K562 (cell line): ENCODE data around the gene KCNH2. TPM values are rescaled to one million over a fixed set of nuclear protein-coding genes. Genes with fewer than 3 reads are reported as not detected.

ENCODE experiments used
- ATAC-seq: fragments of 200-7000 bp; cut with Tn5 transposase; 3 replicates; pipeline ENCODE4 v1.9.1; 2020; ENCODE audit warnings: moderate library complexity
- BruUV-seq: library from RNA; stranded (reverse); fragments of 400-500 nt; replicated peaks from 2 replicates; lab custom pipeline; 2021; lab: Mats Ljungman, UMichigan
- CTCF ChIA-PET: fragments of 300-600 bp; formaldehyde crosslinking; extraction: SDS; loops from one replicate; lab custom pipeline; 2021; ENCODE audit warnings: low intra/inter-chr PET ratio; lab: Yijun Ruan, JAX
- POLR2A ChIA-PET: fragments of 300-600, 350-650 bp; sonication (Branson Sonifier 250); formaldehyde crosslinking; extraction: SDS; loops from one replicate; lab custom pipeline; 2021; ENCODE audit warnings: antibody characterized with exemption, inconsistent platforms; lab: Yijun Ruan, JAX
- DNase-seq, 4 experiments: peaks; one replicate each; pipeline versions ENCODE4 v3.0.0 to v3.0.0-alpha.2; 2011 to 2018; ENCODE audit warnings: low spot score in 3 of 4, mixed read lengths in 3 of 4; ENCODE audit errors: extremely low read depth in 1 of 4
- FAIRE-seq: peaks from 2 replicates; lab custom pipeline; 2011; peaks lifted over from hg19 to GRCh38; lab: Jason Lieb, UNC
- H2AFZ ChIP-seq: 2 replicates; pipeline ENCODE4 v1.6.0; 2011; ENCODE audit warnings: low read depth, low read length, control low read depth, inconsistent platforms
- H3K27ac ChIP-seq: fragments of 200-600 bp; 3 replicates; pipeline ENCODE4 v1.8.0; 2011; ENCODE audit warnings: low read depth, mild to moderate bottlenecking, control low read depth, inconsistent platforms, low read length, moderate library complexity, mixed read lengths; ENCODE audit errors: extremely low read depth
- H3K27me3 ChIP-seq, 2 experiments: fragments of 300-600 bp in 1 of 2; 2 replicates in 1 of 2; 3 replicates in 1 of 2; pipeline versions ENCODE4 v1.6.0 to v1.8.0; 2011; ENCODE audit warnings: inconsistent platforms in 2 of 2, low read length in 2 of 2, mild to moderate bottlenecking in 1 of 2, mixed read lengths in 1 of 2, moderate library complexity in 1 of 2; ENCODE audit not compliant: control insufficient read depth in 2 of 2, insufficient read depth in 2 of 2
- H3K36me3 ChIP-seq: fragments of 300-600 bp; 3 replicates; pipeline ENCODE4 v1.8.0; 2011; ENCODE audit warnings: mild to moderate bottlenecking, low read length, inconsistent platforms; ENCODE audit not compliant: control insufficient read depth, insufficient read depth
- H3K4me1 ChIP-seq, 2 experiments: fragments of 200-600 bp in 1 of 2; replicated peaks in 1 of 2; 2 replicates in 1 of 2; 3 replicates in 1 of 2; pipeline versions ENCODE4 v1.5.1 to v1.8.0; 2011; ENCODE audit warnings: inconsistent platforms in 2 of 2, low read length in 2 of 2, mild to moderate bottlenecking in 1 of 2, mixed read lengths in 1 of 2, moderate library complexity in 1 of 2; ENCODE audit not compliant: control insufficient read depth in 2 of 2, insufficient read depth in 2 of 2
- H3K4me2 ChIP-seq: 2 replicates; pipeline ENCODE4 v1.6.1; 2011; ENCODE audit warnings: low read length, control low read depth, inconsistent platforms, mixed read lengths; ENCODE audit not compliant: insufficient read depth
- H3K4me3 ChIP-seq: fragments of 200-600 bp; sonication (generic), shearing (Covaris generic); 2 replicates; pipeline ENCODE4 v1.5.1; 2016; ENCODE audit warnings: control low read depth, inconsistent platforms
- H3K79me2 ChIP-seq: fragments of 200-600 bp; 3 replicates; pipeline ENCODE4 v1.8.0; 2011; ENCODE audit warnings: low read length, inconsistent platforms; ENCODE audit not compliant: control insufficient read depth, insufficient read depth
- H3K9ac ChIP-seq, 2 experiments: 2 replicates each; pipeline versions ENCODE4 v1.6.0 to v1.6.1; 2011; ENCODE audit warnings: low read depth in 2 of 2, low read length in 2 of 2, control low read depth in 1 of 2, inconsistent platforms in 1 of 2, mild to moderate bottlenecking in 1 of 2, mixed read lengths in 1 of 2; ENCODE audit not compliant: insufficient read depth in 1 of 2
- H3K9me1 ChIP-seq: one replicate; pipeline ENCODE4 v1.6.0; 2011; ENCODE audit warnings: inconsistent platforms, mild to moderate bottlenecking, low read length, moderate library complexity; ENCODE audit not compliant: control insufficient read depth, insufficient read depth
- H3K9me3 ChIP-seq: replicated peaks from 2 replicates; pipeline ENCODE4 v1.5.1; 2011; ENCODE audit warnings: low read depth, low read length, inconsistent platforms; ENCODE audit not compliant: control insufficient read depth, insufficient read depth
- H4K20me1 ChIP-seq: replicated peaks from 2 replicates; pipeline ENCODE4 v1.6.1; 2011; ENCODE audit warnings: low read length, inconsistent platforms, mixed read lengths; ENCODE audit not compliant: control insufficient read depth, insufficient read depth
- BRD9 ChIP-seq: fragments of 450-650 bp; IDR thresholded peaks from 2 replicates; pipeline ENCODE4 v1.6.1; 2018; ENCODE audit warnings: low read depth; ENCODE audit not compliant: partially characterized antibody
- CBX1 ChIP-seq: sonication (generic); IDR thresholded peaks from 2 replicates; pipeline ENCODE4 v1.6.1; 2016; ENCODE audit warnings: antibody characterized with exemption, low read depth, mild to moderate bottlenecking
- CREM ChIP-seq: IDR thresholded peaks from 2 replicates; pipeline ENCODE4 v1.6.1; 2014; ENCODE audit warnings: antibody characterized with exemption, low read depth
- ETS2 ChIP-seq: IDR thresholded peaks from 2 replicates; pipeline ENCODE4 v1.6.1; 2016; ENCODE audit warnings: borderline replicate concordance, missing genetic modification characterization, mild to moderate bottlenecking, moderate library complexity, missing compliant biosample characterization; ENCODE audit not compliant: poor library complexity, severe bottlenecking
- GTF2B ChIP-seq: IDR thresholded peaks from 2 replicates; pipeline ENCODE4 v1.6.1; 2011; ENCODE audit not compliant: insufficient read length; ENCODE audit errors: extremely low read depth
- HDAC3 ChIP-seq: fragments of 450-650 bp; IDR thresholded peaks from 2 replicates; pipeline ENCODE4 v1.6.1; 2018; ENCODE audit warnings: borderline replicate concordance, mild to moderate bottlenecking, moderate library complexity; ENCODE audit not compliant: partially characterized antibody
- KLF16 ChIP-seq: IDR thresholded peaks from 2 replicates; pipeline ENCODE4 v1.6.1; 2016; ENCODE audit warnings: antibody characterized with exemption
- MED1 ChIP-seq: sonication (generic); formaldehyde crosslinking; IDR thresholded peaks from 2 replicates; pipeline ENCODE4 v1.8.1; 2023; ENCODE audit warnings: missing genetic modification reagents, borderline replicate concordance
- NR2C1 ChIP-seq, 2 experiments: fragments of 450-650 bp; IDR thresholded peaks; 2 replicates each; pipeline ENCODE4 v1.6.1; 2017; ENCODE audit warnings: mild to moderate bottlenecking in 2 of 2, antibody characterized with exemption in 1 of 2, inconsistent platforms in 1 of 2, missing compliant biosample characterization in 1 of 2, missing genetic modification characterization in 1 of 2
- RBM39 ChIP-seq: fragments of 200-400 bp; formaldehyde crosslinking; optimal IDR thresholded peaks from 2 replicates; pipeline ENCODE3; 2018; ENCODE audit warnings: low read depth, low read length
- SMARCA5 ChIP-seq: fragments of 450-650 bp; IDR thresholded peaks from 2 replicates; pipeline ENCODE4 v1.6.1; 2016
- SMARCC2 ChIP-seq: fragments of 450-650 bp; IDR thresholded peaks from 2 replicates; pipeline ENCODE4 v1.6.1; 2017; ENCODE audit warnings: antibody characterized with exemption, moderate library complexity, mild to moderate bottlenecking, low read depth
- SNIP1 ChIP-seq: fragments of 450-650 bp; IDR thresholded peaks from 2 replicates; pipeline ENCODE4 v1.7.1; 2017; ENCODE audit warnings: low read depth, mild to moderate bottlenecking
- TCF3 ChIP-seq: sonication (generic); formaldehyde crosslinking; IDR thresholded peaks from 2 replicates; pipeline ENCODE4 v1.4.0; 2020; ENCODE audit warnings: mild to moderate bottlenecking, missing genetic modification reagents
- TFAP4 ChIP-seq: sonication (generic); formaldehyde crosslinking; IDR thresholded peaks from 2 replicates; pipeline ENCODE4 v1.8.0; 2022; ENCODE audit warnings: missing genetic modification reagents, mild to moderate bottlenecking, moderate library complexity, borderline replicate concordance
- ZKSCAN3 ChIP-seq: fragments of 250-450 bp; sonication (Bioruptor Pico); IDR thresholded peaks from 2 replicates; pipeline ENCODE4 v1.4.0; 2020
- ZNF121 ChIP-seq: sonication (generic); formaldehyde crosslinking; conservative IDR thresholded peaks from 2 replicates; pipeline ENCODE4 v1.8.0; 2022; ENCODE audit warnings: missing genetic modification reagents
- ZNF384 ChIP-seq: IDR thresholded peaks from 2 replicates; pipeline ENCODE4 v1.6.1; 2012; ENCODE audit warnings: low read depth, low read length, improper control_type of control experiment
- ZNF395 ChIP-seq: fragments of 200-800 bp; sonication (Bioruptor generic); IDR thresholded peaks from 2 replicates; pipeline ENCODE4 v1.6.1; 2017; ENCODE audit warnings: missing genetic modification characterization, missing compliant biosample characterization
- WGBS: fragments of 100-300 bp; shearing (Covaris generic); methylation state at CpG from one replicate; pipeline ENCODE4 v1.1.6; 2016; ENCODE audit warnings: low coverage, mixed read lengths; ENCODE audit not compliant: insufficient coverage; ENCODE audit errors: missing lambda C conversion rate; 5-methylcytosine and 5-hydroxymethylcytosine counted together
- in situ Hi-C: fragments of 300-500 bp; cut with MboI; formaldehyde crosslinking; loops from 4 replicates; pipeline ENCODE4 v1.15.0; 2018; ENCODE audit warnings: inconsistent platforms, mixed read lengths
- intact Hi-C: fragments of 100-400 bp; cut with micrococcal nuclease; formaldehyde crosslinking; loops from 2 replicates; pipeline ENCODE4 v1.14.2; 2022
- polyA plus RNA-seq, 8 experiments: library from polyadenylated mRNA; depleted of rRNA in 4 of 8; stranded (reverse) in 5 of 8; unstranded in 3 of 8; fragments of >200 nt; fragmentation: Nextera tagmentation in 2 of 8; fragmentation: Illumina TruSeq in 1 of 8; extraction: Ambion mirVana in 2 of 8; extraction: Trizol in 1 of 8; gene quantifications; 2 replicates each; pipeline versions ENCODE4 v1.2.1 to v1.2.3, GENCODE V29; 2011 to 2014; ENCODE audit warnings: inconsistent platforms in 1 of 8, missing spikeins in 1 of 8
- total RNA-seq, 7 experiments: library from RNA; depleted of rRNA in 6 of 7; stranded (reverse); fragments of >200 nt in 6 of 7; fragmentation: Illumina TruSeq in 2 of 7; extraction: Trizol in 2 of 7; gene quantifications; 2 replicates each; pipeline versions ENCODE4 v1.2.1 to v1.2.3, GENCODE V29; 2011 to 2021; ENCODE audit warnings: low replicate concordance in 1 of 7

The KCNH2 gene
- total and polyA plus RNA-seq, 9 of the 15 experiments (the other 6 are each of a cell fraction or from before 2014, with no cell fraction given) = 18.1 to 368 (median 218) TPM

DNA sequence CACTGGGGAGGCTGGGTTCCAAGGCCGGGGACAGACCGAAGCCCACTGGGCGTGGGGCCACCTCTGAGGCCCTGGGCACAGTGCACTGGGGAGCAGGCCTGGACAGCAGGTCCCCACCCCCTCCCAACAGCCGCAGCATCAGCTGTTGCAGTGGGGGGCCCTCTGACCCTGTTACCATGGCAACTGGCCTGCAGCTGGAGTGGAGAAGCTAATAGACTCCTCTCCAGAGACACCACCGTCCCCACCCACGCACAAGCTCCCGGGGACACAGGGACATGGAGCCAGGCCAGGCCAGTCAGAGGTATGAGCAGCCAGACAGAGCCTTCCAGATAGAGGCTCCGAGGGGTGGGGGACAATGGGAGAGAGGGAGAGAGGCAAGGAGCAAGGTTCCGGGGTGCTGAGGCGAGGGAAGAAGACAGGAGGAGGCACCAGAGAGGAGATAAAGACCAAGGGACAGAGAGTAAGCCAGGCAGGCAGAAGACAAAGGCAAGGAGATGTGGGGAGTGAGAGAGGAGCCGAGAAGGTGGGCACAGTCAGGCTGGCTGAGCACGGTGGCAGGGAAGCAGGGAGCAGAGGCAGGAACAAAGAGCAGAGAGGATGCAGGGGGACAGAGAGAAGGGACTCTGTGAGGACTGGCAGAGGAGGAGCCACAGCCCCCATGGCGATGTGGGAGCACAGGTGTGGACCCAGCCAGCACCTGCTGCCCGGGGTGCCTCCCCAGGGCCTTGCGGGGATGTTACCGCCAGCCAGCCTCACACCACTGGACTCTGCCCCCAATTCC, 6.7 kb downstream of the KCNH2 start (continued):
- TF ChIP-seq TFAP4 (CRISPR knock-in tag) = peak; percentile 98
- TF ChIP-seq CREM = 0 out of 2 replicates have a peak, but pooled peaks have one; percentile 5
- TF ChIP-seq NR2C1 (IDR thresholded peaks at IDR 0.05) = peak; percentile 47; the same call in 1 of the 2 replicates
- TF ChIP-seq NR2C1 (tag; IDR thresholded peaks at IDR 0.05) = peak; percentile 65; the same call in 1 of the 2 replicates
- TF ChIP-seq MED1 (CRISPR knock-in tag) = no peak
- TF ChIP-seq ZNF395 (CRISPR knock-in tag) = no peak
- TF ChIP-seq TCF3 (CRISPR knock-in tag) = peak; percentile 20; the same call in 1 of the 2 replicates

DNA sequence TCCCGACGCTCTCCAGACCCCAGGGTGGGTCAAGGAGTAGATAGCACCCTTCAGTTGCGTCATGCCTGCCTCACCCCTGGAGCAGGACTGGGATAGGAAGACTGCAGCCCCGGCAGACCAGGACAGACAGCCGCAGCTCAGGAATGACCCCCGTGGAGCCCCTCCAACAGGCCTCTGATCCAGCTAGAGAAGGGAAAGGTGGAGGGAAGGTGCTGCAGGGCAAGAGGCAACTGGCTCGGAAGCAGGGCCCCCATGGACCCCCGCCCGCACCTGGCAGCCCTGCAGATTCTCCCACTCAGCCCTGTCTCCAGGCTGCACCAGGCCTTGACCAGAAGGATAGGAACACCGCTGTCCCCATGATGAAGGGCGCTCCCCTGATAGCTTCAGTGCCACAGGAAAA, 7.7 kb downstream of the KCNH2 start:
- Histone ChIP-seq H3K27ac (no peak overlapping the region), H3K36me3 (peaks cover 25% of the 10 kb centered on the region; the same call in 2 of the 3 replicates), H3K9ac (peak overlapping the region in 1 of 2 experiments; percentile 15; a peak in 2 of 4 replicates), H3K4me1 (peaks cover 43 to 68% of the 10 kb centered on the region in 2 experiments), H3K4me2 (no peak overlapping the region), H4K20me1 (no peaks in the 10 kb centered on the region), H3K27me3 (no peaks in the 10 kb centered on the region), H3K9me3 (no peaks in the 10 kb centered on the region), H3K9me1 (peaks cover 5% of the 10 kb centered on the region), H2AFZ (no peak overlapping the region), H3K79me2 (peaks cover 14% of the 10 kb centered on the region), H3K4me3 (no peak overlapping the region)
- intact Hi-C loops = no loop called here
- CTCF ChIA-PET = no interaction called here
- FAIRE-seq = no peak
- ATAC-seq = no peak
- POLR2A ChIA-PET = interaction anchor here (0.6 to 2.9 kb wide), 5 partner anchors 9 to 110 kb away, joined by 3 to 15 read pairs (median 4); no protein-coding TSS in a partner anchor
- BruUV-seq = no TSS peak
- DNase-seq = no peak
- in situ Hi-C loops = no loop called here
- 80% methylated on average over 9 of the region's 11 CpGs for WGBS
- no peak for TF ChIP-seq GTF2B
- TF ChIP-seq ZNF384 = no peak
- no peak for TF ChIP-seq KLF16
- no peak for TF ChIP-seq SMARCA5
- TF ChIP-seq CBX1 = no peak
- no peak for TF ChIP-seq SNIP1
- TF ChIP-seq ZKSCAN3 (CRISPR knock-in tag) = no peak
- TF ChIP-seq SMARCC2 = no peak
- no peak for TF ChIP-seq ETS2
- no peak for TF ChIP-seq HDAC3
- no peak for TF ChIP-seq RBM39
- no peak for TF ChIP-seq ZNF121
- TF ChIP-seq BRD9 = no peak
